ENCODE data around the gene SLC44A4.
A peak's percentile ranks its signal among the peaks of the same experiment; 100 is the strongest.

Gene SLC44A4

GRCh38 chr6:31900917-31901414 lies 22.2 kb upstream of the SLC44A4 start:
- no peak for TF ChIP-seq CTCF (conservative IDR thresholded peaks at IDR 0.05; ENCODE audit: low read length)
- peak overlapping the region; percentile 69 for H3K4me3 ChIP-seq (ENCODE audit: low read length)
- no peak for DNase-seq (ENCODE audit: low read depth)

- H3K4me3 ChIP-seq (ENCODE audit: low read length) = no peak overlapping the region
- TF ChIP-seq CTCF (conservative IDR thresholded peaks at IDR 0.05; ENCODE audit: low read length) = no peak
- no peak for DNase-seq (ENCODE audit: low read depth)
Measured at GRCh38 chr6:31899882-31900722, 21.3 kb upstream of the SLC44A4 start.

- H3K4me3 ChIP-seq (ENCODE audit: low read length) = no peak overlapping the region
- DNase-seq (ENCODE audit: low read depth) = no peak
- no peak for TF ChIP-seq CTCF (conservative IDR thresholded peaks at IDR 0.05; ENCODE audit: low read length)
Measured at GRCh38 chr6:31899215-31899614, 20.4 kb upstream of the SLC44A4 start.

- peak overlapping the region; percentile 97 for H3K4me3 ChIP-seq (ENCODE audit: low read length)
- no peak for TF ChIP-seq CTCF (conservative IDR thresholded peaks at IDR 0.05; ENCODE audit: low read length)
- peak; percentile 22 for DNase-seq (ENCODE audit: low read depth)
Measured at GRCh38 chr6:31898383-31899011, 19.7 kb upstream of the SLC44A4 start.

- peak; percentile 73 for DNase-seq (ENCODE audit: low read depth)
- TF ChIP-seq CTCF (conservative IDR thresholded peaks at IDR 0.05; ENCODE audit: low read length) = no peak; the same call in 1 of the 2 replicates
- peak within 1 kb of the TSS; percentile 97 for H3K4me3 ChIP-seq (ENCODE audit: low read length)
Measured at GRCh38 chr6:31897612-31898382, 19.0 kb upstream of the SLC44A4 start, which contains the start of gene EHMT2. TSS of gene EHMT2 (minus strand) at chr6:31897698. CDS start at chr6:31897677, 21 bp downstream.

- no peak for TF ChIP-seq CTCF (conservative IDR thresholded peaks at IDR 0.05; ENCODE audit: low read length)
- peak overlapping the region; percentile 70 for H3K4me3 ChIP-seq (ENCODE audit: low read length)
- DNase-seq (ENCODE audit: low read depth) = no peak
Measured at GRCh38 chr6:31896856-31897611, 18.2 kb upstream of the SLC44A4 start.

All from AG10803 (cell line).